Gastroesophageal sphincter (tissue), 4 donors: ENCODE data around the gene MPL. TPM values are rescaled to one million over a fixed set of nuclear protein-coding genes. Genes with fewer than 3 reads are reported as not detected.
A peak's percentile ranks its signal among the peaks of the same experiment; 100 is the strongest.

Experiments
- ATAC-seq: fragments of 150-250 bp; one replicate; pipeline ENCODE4 v1.9.1; 2016; ENCODE audit warnings: mild to moderate bottlenecking, moderate library complexity
- H3K27ac ChIP-seq, 4 donors: fragments of 200-600 bp; sonication (generic) in 3 of 4; 1 replicate in 3 of 4; 2 replicates in 1 of 4; pipeline ENCODE4 v1.5.1; 2016 to 2019
- H3K27me3 ChIP-seq: fragments of 200-600 bp; sonication (generic); one replicate; pipeline ENCODE4 v1.5.1; 2019
- H3K36me3 ChIP-seq, 2 donors: fragments of 200-600 bp; sonication (generic); one replicate each; pipeline ENCODE4 v1.5.1; 2019; ENCODE audit warnings: control low read depth in 1 of 2
- H3K4me1 ChIP-seq, 3 donors: fragments of 200-600 bp; sonication (generic); 1 replicate in 2 of 3; 2 replicates in 1 of 3; pipeline ENCODE4 v1.5.1; 2016 to 2019; ENCODE audit warnings: control low read depth in 2 of 3
- H3K4me3 ChIP-seq, 2 donors: fragments of 200-600 bp; sonication (generic); one replicate each; pipeline ENCODE4 v1.5.1; 2019; ENCODE audit warnings: mild to moderate bottlenecking in 1 of 2, moderate library complexity in 1 of 2
- H3K9me3 ChIP-seq, 3 donors: fragments of 200-600 bp; sonication (generic); one replicate each; pipeline ENCODE4 v1.5.1; 2017 to 2019; ENCODE audit warnings: control low read depth in 2 of 3
- EP300 ChIP-seq: sonication (generic); formaldehyde crosslinking; IDR thresholded peaks from one replicate; pipeline ENCODE4 v1.6.1; 2017; ENCODE audit warnings: antibody characterized with exemption, mild to moderate bottlenecking
- POLR2A ChIP-seq, 2 donors: fragments of 450-650 bp; IDR thresholded peaks; one replicate each; pipeline ENCODE4 v1.6.1; 2017; ENCODE audit warnings: antibody characterized with exemption in 2 of 2, mild to moderate bottlenecking in 2 of 2, moderate library complexity in 1 of 2
- POLR2AphosphoS5 ChIP-seq: sonication (generic); formaldehyde crosslinking; IDR thresholded peaks from one replicate; pipeline ENCODE4 v1.6.1; 2017; ENCODE audit warnings: antibody characterized with exemption
- WGBS, 2 donors: methylation state at CpG; one replicate each; pipeline ENCODE4 v1.1.5; 2018; ENCODE audit warnings: low coverage in 1 of 2; 5-methylcytosine and 5-hydroxymethylcytosine counted together
- total RNA-seq, 4 donors: library from RNA; depleted of rRNA; stranded (reverse); fragments of >200 nt; gene quantifications; one replicate each; pipeline ENCODE4 v1.1.0, GENCODE V29; 2016
- TF ChIP-seq, protein P1 (sequence below), 4 experiments: fragments of 200-600 bp in 2 of 4; fragments of 450-650 bp in 2 of 4; sonication (generic) in 1 of 4; IDR thresholded peaks; one replicate each; pipeline ENCODE4 v1.5.1; 2017 to 2019; ENCODE audit warnings: antibody characterized with exemption in 4 of 4, mild to moderate bottlenecking in 2 of 4, moderate library complexity in 2 of 4

The MPL gene
- total RNA-seq, 4 donors from 2014 or later, result 0.27 to 1.1 TPM; not detected in 2

DNA sequence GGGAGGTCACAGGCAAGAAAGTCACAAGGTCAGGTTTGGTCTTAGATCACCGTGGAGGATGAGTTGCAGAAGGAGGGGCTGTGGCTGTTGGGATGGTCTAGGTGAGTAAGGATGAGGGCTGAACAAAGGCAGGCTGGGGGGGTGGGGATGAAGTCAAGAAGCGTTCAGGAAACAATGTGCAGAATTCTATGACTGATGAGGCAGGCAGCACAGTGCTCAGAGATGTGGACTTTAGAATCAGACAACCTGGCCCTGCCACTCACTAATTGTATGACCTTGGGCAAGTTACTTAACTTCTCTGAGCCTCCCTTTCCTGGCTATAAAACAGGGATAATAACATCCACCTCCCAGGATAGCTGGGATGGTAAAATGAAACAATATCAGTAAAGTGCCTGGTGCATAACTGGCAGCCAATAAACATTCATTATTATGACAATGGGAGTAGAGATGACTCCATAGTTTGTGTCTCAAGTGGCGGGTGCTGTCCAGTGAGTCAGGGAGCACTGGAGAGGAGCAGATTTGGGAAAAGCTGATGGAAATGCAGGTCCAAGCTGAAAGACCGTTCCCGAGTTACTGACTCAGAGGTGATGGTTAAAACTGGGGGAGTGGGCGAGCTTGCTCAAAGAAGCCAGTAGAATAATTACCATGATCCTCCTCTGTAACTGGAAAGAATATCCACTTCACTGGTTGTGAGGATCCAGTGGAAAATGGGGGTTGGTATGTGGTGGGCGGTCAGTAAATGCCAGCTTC lies 34.7 kb upstream of the MPL start:
- H3K27me3 ChIP-seq, result no peaks in the 10 kb centered on the region
- TF ChIP-seq POLR2AphosphoS5 (no peak), POLR2A (IDR thresholded peaks at IDR 0.05) (no peak), EP300 (no peak)
- TF ChIP-seq, protein P1, sequence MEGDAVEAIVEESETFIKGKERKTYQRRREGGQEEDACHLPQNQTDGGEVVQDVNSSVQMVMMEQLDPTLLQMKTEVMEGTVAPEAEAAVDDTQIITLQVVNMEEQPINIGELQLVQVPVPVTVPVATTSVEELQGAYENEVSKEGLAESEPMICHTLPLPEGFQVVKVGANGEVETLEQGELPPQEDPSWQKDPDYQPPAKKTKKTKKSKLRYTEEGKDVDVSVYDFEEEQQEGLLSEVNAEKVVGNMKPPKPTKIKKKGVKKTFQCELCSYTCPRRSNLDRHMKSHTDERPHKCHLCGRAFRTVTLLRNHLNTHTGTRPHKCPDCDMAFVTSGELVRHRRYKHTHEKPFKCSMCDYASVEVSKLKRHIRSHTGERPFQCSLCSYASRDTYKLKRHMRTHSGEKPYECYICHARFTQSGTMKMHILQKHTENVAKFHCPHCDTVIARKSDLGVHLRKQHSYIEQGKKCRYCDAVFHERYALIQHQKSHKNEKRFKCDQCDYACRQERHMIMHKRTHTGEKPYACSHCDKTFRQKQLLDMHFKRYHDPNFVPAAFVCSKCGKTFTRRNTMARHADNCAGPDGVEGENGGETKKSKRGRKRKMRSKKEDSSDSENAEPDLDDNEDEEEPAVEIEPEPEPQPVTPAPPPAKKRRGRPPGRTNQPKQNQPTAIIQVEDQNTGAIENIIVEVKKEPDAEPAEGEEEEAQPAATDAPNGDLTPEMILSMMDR (IDR thresholded peaks at IDR 0.05), result no peak
- peak overlapping the region in 1 of 2 donors; percentile 37 for H3K4me3 ChIP-seq
- no peaks in the 10 kb centered on the region for H3K36me3 ChIP-seq
- no peak overlapping the region for H3K27ac ChIP-seq
- ATAC-seq, result no peak
- WGBS, 2 donors, result 73 to 74% methylated on average over 5 to 7 of the region's 7 CpGs
- peaks cover 0 to 38% (median 0%) of the 10 kb centered on the region in 3 donors for H3K4me1 ChIP-seq
- no peaks in the 10 kb centered on the region for H3K9me3 ChIP-seq

DNA sequence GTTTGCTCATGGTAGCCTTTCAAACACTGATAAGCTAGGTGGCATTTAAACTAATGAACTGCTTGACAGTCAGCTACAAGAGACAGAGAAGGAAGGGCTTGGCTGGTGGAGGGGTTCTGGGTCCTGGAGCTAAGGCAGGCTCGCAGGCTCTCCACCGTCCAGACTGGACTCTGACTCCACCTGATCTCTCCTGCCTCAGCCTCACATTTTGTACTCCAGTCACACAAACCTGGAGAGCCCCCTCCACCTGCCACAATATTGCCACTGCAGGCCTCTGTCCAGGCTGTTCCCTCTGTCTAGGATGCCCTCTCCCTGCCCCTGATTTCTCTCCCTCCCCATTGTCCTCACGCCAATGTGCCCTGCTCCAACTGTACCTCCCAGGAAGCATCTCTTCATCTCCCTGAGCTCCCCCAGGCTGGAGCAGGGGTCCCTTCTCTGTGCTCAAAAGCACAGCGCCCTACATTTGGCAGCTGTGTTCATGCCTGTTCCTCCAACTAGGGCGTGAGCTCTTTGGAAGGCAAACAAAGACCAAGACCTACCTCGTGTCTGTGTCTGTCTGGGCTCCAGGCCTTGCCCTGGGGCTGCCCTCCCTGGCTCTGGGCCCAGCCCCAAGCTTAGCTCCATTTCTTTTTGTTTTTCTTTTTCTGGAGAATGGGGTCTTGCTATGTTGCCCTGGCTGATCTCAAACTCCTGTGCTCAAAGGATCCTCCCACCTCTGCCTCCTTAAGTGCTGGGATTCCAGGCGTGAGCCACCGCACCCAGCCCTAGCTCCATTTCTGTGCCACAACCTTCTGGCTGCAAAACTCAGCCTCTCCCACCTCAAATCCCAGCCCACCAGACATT lies 33.9 kb upstream of the MPL start:
- TF ChIP-seq, protein P1 (IDR thresholded peaks at IDR 0.05), result no peak
- no peak for TF ChIP-seq POLR2AphosphoS5
- no peak for TF ChIP-seq POLR2A (IDR thresholded peaks at IDR 0.05)
- no peak for TF ChIP-seq EP300
- 43 to 53% methylated on average over 1 to 4 of the region's 8 CpGs for WGBS, 2 donors
- Histone ChIP-seq H3K4me1 (peaks cover 0 to 38% (median 0%) of the 10 kb centered on the region in 3 donors), H3K27ac (peak overlapping the region in 1 of 4 donors; percentile 13), H3K27me3 (no peaks in the 10 kb centered on the region), H3K36me3 (no peaks in the 10 kb centered on the region), H3K9me3 (no peaks in the 10 kb centered on the region), H3K4me3 (peak overlapping the region in 1 of 2 donors; percentile 37)
- ATAC-seq, result no peak

DNA sequence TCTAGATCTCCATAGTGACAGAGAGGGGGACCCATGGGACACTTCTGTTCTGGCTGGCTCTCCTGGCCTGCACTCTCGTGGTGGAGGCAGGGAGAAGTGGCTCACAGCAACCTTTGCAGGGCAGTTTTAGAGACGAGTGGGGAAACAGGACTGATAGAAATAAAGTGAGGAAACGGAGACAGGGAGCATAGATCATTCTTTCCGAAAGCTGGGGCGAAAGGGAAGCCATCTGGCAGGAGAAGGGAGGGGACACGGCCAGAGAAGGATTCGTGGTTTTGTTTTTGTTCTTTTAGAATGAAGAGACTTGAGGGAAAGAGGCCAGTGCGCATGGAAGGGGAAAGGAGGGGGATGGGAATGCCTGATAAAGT lies 33.3 kb upstream of the MPL start:
- Histone ChIP-seq H3K27me3 (no peaks in the 10 kb centered on the region), H3K9me3 (no peaks in the 10 kb centered on the region), H3K27ac (peak overlapping the region in 1 of 4 donors; percentile 13), H3K4me1 (peaks cover 0 to 36% (median 0%) of the 10 kb centered on the region in 3 donors), H3K36me3 (no peaks in the 10 kb centered on the region), H3K4me3 (peak overlapping the region in 1 of 2 donors; percentile 37)
- ATAC-seq, result no peak
- WGBS, 2 donors, result 31 to 42% methylated on average over 6 to 8 of the region's 8 CpGs
- TF ChIP-seq, protein P1 (IDR thresholded peaks at IDR 0.05), result no peak
- TF ChIP-seq POLR2AphosphoS5 (no peak), POLR2A (IDR thresholded peaks at IDR 0.05) (no peak)

DNA sequence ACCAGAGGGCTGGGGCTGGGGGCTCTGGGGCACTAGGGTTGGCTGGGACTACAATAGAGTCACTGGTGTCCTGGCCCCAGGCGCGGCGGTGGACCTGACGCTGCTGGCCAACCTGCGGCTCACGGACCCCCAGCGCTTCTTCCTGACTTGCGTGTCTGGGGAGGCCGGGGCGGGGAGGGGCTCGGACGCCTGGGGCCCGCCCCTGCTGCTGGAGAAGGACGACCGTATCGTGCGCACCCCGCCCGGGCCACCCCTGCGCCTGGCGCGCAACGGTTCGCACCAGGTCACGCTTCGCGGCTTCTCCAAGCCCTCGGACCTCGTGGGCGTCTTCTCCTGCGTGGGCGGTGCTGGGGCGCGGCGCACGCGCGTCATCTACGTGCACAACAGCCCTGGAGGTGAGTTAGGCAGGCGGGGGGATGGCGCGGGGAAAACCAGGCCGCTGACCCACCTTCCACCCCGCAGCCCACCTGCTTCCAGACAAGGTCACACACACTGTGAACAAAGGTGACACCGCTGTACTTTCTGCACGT lies 32.8 kb upstream of the MPL start:
- Histone ChIP-seq H3K4me3 (peak overlapping the region in 1 of 2 donors; percentile 37), H3K27me3 (no peaks in the 10 kb centered on the region), H3K9me3 (no peaks in the 10 kb centered on the region), H3K4me1 (peaks cover 0 to 31% (median 0%) of the 10 kb centered on the region in 3 donors), H3K27ac (no peak overlapping the region), H3K36me3 (no peaks in the 10 kb centered on the region)
- TF ChIP-seq, protein P1 (IDR thresholded peaks at IDR 0.05), result no peak
- TF ChIP-seq POLR2AphosphoS5, result no peak
- no peak for TF ChIP-seq EP300
- TF ChIP-seq POLR2A (IDR thresholded peaks at IDR 0.05), result no peak
- no CpG with 5 or more reads among the region's 46 CpGs for WGBS, 2 donors
- ATAC-seq, result no peak
